GM19239 (cell line): Measurements from ENCODE around the gene POLR2H.
"Not testable (repeated sequence)": the region's sequence is repeated elsewhere in the genome, so short reads cannot be mapped to it uniquely, and the experiment has no call there.

Experiments used
- DNase-seq: peaks from one replicate; pipeline ENCODE4 v3.0.0; 2011; ENCODE audit warnings: low spot score; ENCODE audit not compliant: insufficient read length
- FAIRE-seq: peaks from 2 replicates; lab custom pipeline; 2011; peaks lifted over from hg19 to GRCh38; lab: Jason Lieb, UNC

Gene POLR2H

GRCh38 chr3:184335291-184335660 lies 26.2 kb upstream of the POLR2H start:
- no peak for DNase-seq
- no peak for FAIRE-seq

DNA sequence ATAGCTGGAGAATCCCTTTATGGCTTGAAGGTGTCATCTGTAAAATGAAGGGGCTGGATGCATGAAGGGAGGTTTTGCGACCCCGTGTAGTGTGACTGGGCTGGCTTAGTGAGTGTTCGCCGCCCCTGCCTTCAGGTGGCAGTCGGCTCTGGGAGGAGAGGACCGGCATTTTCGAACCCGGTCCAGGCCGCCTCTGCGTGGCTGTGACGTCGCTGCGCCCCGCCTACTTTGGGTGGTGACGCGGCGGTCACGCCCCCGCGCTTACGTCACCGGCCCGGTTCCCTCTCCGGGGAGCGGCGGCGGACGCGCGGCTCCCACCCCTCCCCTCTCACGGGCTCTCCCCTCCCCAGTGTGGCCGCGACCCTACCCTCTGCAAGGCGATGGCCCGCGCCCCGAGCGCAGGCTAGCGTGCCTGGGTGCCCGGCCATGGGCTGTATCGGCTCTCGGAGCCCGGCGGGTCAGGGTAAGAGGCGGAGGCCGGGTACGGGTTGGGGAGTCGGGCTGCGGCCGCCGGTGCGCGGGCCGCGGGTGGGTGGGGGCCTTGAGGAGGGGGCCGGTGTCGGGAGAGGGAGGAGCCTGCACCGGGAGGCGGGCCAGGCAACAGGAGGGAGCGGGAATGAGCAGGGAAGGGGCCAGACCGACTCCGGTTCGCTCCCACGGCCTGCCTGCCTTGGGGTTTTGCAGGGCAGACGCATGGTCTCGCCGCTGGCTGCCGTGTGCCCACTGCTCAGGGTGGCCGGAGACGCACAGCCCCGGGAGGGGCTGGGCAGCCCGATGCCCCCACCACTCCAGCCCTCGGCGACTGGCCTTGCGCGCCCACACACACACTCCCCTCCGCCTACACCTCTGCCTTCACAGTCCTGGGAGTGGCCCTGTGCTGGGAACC lies 25.6 kb upstream of the POLR2H start:
- no peak for FAIRE-seq
- DNase-seq, result peak; percentile 81

GRCh38 chr3:184336547-184337398 lies 24.7 kb upstream of the POLR2H start:
- FAIRE-seq (peak; percentile 44), DNase-seq (no peak)

GRCh38 chr3:184337399-184337714 lies 24.2 kb upstream of the POLR2H start, which contains the start of gene FAM131A:
FAM131A (plus strand) TSS chr3:184337600; CDS start chr3:184337631, 31 bp downstream.
- DNase-seq, result no peak
- FAIRE-seq, result no peak

DNA sequence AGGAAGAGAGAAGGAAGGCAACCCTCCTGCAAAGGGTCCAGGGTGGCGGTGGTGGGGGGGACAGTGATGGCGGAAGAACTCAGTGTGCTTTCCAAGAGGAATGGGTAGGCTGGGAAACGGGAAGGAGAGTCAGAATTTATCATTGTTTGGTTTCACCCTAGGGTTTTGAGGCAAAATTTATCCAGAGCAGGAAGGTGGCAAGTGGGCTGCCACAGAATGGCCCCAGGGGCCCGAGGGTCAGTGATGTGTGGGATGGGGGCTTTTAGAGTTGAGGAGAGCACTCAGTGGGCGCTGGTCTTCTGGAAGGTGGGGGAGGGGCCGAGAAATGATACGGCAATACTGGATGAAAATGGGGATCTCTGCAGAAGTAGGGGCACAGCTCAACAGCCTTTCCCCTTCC lies 23.5 kb upstream of the POLR2H start:
- DNase-seq (no peak), FAIRE-seq (no peak)

GRCh38 chr3:184338511-184338945 lies 23.0 kb upstream of the POLR2H start:
- no peak for DNase-seq

GRCh38 chr3:184339001-184339400 lies 22.5 kb upstream of the POLR2H start:
- FAIRE-seq (no peak), DNase-seq (no peak)

More at GRCh38 chr3:184338511-184338945, 23.0 kb upstream of the POLR2H start:
- no peak for FAIRE-seq

GRCh38 chr3:184339451-184340135 lies 21.9 kb upstream of the POLR2H start:
- not testable (repeated sequence) for DNase-seq, FAIRE-seq

GRCh38 chr3:184341925-184342324 lies 19.6 kb upstream of the POLR2H start:
- no peak for DNase-seq

GRCh38 chr3:184343200-184343876 lies 18.2 kb upstream of the POLR2H start:
- DNase-seq (no peak), FAIRE-seq (no peak)

More at GRCh38 chr3:184341925-184342324, 19.6 kb upstream of the POLR2H start:
- FAIRE-seq, result no peak

- DNase-seq, result no peak
- no peak for FAIRE-seq
Observed at GRCh38 chr3:184344579-184345316, 16.8 kb upstream of the POLR2H start.

DNA sequence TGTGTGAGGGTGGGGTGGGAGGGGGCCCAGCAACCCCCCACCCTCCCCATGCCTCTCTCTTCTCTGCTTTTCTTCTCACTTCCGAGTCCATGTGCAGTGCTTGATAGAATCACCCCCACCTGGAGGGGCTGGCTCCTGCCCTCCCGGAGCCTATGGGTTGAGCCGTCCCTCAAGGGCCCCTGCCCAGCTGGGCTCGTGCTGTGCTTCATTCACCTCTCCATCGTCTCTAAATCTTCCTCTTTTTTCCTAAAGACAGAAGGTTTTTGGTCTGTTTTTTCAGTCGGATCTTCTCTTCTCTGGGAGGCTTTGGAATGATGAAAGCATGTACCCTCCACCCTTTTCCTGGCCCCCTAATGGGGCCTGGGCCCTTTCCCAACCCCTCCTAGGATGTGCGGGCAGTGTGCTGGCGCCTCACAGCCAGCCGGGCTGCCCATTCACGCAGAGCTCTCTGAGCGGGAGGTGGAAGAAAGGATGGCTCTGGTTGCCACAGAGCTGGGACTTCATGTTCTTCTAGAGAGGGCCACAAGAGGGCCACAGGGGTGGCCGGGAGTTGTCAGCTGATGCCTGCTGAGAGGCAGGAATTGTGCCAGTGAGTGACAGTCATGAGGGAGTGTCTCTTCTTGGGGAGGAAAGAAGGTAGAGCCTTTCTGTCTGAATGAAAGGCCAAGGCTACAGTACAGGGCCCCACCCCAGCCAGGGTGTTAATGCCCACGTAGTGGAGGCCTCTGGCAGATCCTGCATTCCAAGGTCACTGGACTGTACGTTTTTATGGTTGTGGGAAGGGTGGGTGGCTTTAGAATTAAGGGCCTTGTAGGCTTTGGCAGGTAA lies 16.0 kb upstream of the POLR2H start:
- FAIRE-seq, result no peak
- DNase-seq, result no peak

DNA sequence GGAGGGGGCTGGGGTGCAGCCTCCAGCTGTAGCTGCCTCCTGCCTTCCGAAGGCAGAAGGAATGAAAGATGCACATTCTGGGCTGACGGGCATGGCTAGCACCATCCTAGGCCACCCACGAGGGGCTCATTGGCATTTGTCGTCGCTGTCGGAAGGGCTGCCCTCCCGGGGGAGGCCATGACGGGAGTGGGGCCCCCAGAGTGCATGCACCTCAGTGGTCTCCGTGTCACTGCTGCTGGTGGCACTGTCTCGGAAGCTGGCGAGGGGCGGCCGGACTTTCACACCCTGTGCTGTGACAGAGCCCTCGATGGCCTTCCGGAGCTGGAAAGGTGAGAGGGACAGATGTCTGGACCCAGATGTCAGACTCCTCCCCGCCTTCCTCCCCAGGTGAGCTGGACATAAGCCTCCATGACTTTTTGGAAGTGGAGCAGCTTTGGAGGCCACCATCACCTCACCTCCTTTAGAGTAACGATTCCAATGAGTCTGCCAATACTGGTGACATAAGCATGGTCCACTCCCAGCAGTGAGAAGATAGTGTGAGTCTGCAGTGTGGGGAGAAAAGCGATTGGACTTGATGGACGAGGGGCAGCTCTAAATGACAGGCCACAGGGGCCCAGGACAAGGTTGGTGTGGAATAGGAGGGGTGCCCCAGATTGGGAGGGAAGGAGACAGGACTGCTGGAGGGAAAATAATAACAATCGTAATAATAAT lies 14.9 kb upstream of the POLR2H start:
- DNase-seq, result no peak
- FAIRE-seq, result no peak

GRCh38 chr3:184347321-184348056 lies 14.0 kb upstream of the POLR2H start:
- FAIRE-seq (no peak), DNase-seq (no peak)

DNA sequence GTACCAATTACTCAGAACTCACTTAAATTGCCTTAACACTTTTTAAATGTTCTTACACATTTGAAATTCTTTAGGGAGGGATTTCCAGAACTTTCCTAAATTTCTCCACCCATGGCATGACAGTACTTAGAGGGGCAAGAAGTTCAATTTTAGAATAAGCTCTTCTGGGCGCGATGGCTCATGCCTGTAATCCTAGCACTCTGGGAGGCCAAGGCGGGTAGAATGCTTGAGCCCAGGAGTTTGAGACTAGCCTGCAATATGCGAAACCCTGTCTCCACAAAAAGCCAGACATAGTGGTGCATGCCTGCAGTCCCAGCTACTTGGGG lies 13.5 kb upstream of the POLR2H start:
- no peak for DNase-seq
- no peak for FAIRE-seq

- no peak for DNase-seq
- FAIRE-seq, result no peak
Observed at GRCh38 chr3:184349563-184350470, 11.7 kb upstream of the POLR2H start.
